Activated CD8-positive, alpha-beta memory T cell treated with anti-CD3 and anti-CD28 coated beads for 4 hours (primary cell): Measurements from ENCODE around the gene ANGPTL2.

Source experiments
- DNase-seq, 2 donors: peaks; one replicate each; pipeline ENCODE4 v3.0.0-alpha.2; 2020; ENCODE audit warnings: low read depth in 2 of 2

Gene ANGPTL2

DNA sequence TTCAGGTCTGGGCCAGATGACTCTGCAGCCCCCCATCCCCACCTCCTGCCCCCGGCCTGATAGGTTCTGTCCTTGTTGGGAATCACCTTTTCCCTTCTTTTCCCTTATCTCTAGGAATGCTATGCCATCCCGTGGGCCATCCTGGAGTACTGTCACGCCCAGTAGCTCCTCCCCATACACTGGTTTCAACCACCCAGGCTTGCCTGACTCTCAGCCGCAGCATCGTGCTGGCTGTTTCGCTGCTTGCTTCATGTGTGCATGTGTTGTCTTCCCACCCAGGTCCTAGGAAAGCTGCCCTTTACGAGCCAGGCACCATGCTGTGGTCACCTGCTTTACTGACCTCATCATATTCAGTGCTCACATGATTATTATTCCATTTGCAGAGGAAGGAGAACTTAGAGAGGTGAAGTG, 71.8 kb downstream of the ANGPTL2 start:
- DNase-seq: no peak

DNA sequence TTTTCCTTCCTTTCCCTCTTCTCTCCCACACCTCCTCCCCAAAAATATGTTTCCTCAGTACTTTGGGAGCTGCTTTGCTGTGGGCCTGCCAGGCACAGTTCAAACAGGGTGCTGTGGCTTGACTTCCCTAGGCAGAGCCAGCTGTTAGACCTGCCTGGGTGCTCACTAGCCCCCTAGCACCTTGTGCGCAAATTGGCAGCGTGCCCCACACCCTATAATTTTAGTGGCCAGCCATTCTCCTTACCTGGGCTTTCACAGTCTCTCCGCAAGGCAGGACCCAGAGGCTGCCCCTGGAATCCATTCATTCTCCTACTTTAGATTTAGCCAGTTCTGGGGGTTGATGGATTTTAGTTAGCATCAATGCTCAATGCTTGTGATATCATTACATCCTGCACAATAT, 72.3 kb downstream of the ANGPTL2 start:
- DNase-seq: no peak

DNA sequence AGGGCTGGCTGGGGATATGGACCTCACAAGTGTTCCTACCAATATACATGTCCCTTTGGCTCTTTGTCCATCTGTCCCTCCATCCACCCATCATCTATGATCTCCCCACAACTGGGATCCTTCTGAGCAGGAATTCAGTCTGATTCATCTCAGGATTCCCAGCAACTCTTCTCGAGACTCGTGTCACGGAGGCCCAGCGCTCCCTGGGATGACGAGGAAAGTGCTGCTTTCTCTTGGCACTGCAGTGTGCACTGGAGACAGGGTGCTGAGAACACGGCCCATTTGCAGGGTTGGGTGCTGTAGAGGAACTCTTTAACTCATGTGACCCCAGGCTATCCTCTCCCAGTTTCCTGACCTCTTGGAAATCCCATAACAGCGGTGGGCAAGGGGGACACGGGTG, 72.9 kb downstream of the ANGPTL2 start:
- DNase-seq: no peak

DNA sequence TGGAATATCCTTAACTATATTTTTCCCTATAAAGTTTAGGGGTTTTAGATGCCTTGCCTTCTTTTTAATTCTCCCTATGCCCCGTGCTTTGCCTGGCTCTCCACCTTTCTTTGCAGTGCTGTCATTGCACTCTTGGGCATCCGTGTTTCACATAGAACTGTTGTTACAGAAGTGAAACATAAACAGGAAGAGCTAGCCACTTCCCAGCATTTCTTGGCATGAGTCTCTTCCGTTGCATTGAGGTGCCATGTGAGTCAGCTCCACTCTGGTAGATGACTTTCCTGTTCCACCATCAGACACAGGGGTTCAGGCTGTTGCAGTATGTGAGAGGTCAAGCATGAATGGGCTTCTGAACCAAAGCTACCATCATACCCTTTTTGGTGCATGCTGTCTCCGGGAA, 73.4 kb downstream of the ANGPTL2 start:
- no peak for DNase-seq

DNA sequence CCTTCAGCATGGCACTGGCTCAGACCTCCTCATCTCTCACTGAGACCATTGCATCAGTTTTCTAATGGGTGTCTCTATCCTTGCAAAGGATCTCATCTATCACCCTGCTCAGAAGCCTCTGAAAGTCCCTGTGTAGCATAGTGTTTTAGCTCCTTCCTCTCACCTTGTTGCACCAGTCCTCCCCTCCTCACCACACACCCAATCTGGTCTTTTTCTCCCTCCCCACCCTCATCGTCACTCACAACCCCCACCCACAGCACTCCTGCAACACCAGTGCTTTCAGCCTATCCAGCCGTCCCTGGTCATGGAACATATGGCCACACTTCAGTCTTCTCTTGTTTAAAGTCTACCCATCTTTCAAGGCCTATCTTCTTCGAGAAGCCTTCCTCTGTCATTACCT, 74.5 kb downstream of the ANGPTL2 start:
- DNase-seq: no peak

DNA sequence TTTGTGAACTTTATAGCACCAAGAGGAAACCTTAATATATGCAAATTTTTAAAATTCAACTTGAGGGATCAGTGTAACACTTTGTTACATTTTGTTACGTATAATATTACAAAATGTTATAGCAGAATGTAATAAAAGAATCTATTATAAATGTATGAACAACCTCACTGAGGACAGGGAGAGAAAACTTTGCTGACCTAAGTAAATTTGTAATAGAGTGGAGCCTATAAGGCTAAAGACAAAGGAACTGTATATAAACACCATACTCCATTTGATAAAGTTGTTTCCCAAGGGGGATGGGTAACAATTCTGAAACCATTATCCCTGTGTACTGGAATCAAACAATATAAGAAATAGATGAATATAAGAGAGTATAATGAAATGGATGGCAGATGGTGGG, 77.3 kb downstream of the ANGPTL2 start:
- no peak for DNase-seq

DNA sequence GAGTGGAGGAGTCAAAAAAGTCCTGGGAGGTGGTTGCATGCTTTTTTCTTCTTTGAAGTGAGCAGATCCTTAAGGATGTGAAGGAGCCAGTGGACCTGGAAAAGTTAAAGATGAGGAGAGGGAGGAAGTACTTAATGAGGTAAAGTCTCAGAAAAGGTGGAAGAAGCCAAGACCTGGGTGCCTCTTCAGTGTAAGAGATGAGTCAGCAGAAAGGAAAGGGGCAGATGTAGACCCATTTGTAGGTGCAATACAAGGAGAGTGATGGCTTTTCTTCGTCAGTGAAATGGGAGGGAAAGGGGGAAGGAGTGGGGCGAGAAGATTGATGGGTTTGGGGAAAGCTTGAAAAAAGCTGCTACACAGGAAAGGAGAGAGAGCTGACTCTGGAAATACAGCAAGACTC, 82.9 kb downstream of the ANGPTL2 start:
- DNase-seq: no peak

DNA sequence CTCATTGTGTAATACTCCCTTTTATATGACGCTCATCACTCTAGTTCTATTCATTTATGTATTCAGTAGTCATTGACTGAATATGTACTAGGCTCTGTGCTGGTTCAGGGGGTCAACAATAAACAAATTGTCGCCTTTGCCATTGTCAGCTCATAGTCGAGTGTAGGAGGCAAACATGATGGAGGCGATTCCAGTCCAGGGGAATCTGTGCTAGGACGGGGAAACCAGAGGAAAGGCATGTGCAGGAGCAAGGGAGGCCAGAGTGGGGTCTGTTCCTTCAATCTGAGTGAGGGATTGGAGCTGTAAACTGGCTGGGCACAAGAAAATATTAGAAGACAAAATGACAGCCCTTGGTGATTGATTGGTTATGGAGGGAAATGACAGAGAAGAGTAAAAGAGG, 83.9 kb downstream of the ANGPTL2 start:
- no peak for DNase-seq
